ENCODE measurements around the gene ELFN1.

DNA sequence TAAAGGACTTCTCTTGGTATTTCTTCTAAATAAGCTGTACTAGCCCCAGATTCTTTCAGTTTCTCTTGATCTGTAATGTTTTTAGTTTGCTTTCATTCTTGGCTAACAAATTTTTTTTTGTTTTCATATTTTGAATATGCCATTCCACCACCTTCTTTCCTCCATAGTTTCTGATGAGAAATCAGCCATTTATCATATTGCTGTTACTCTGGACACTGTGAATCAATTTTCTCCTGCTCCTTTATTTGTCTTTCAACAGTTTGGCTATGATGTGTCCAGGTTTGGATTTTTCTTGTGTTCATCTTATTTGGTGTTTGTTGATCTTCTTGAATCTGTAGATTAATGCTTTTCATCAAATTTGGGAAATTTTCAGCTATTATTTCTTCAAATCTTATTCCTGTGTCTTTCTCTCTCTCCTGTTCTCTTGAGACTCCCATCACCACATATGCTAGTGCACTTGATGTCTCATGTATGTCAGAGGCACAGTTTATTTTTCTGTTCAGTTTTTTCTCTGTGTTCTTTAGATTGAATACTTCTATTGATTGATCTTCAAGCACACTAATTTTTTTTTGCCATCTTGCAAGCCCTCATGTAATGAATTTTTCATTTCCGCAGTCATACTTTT is 15.0 kb downstream of the ELFN1 start:
- TF ChIP-seq, protein P1, sequence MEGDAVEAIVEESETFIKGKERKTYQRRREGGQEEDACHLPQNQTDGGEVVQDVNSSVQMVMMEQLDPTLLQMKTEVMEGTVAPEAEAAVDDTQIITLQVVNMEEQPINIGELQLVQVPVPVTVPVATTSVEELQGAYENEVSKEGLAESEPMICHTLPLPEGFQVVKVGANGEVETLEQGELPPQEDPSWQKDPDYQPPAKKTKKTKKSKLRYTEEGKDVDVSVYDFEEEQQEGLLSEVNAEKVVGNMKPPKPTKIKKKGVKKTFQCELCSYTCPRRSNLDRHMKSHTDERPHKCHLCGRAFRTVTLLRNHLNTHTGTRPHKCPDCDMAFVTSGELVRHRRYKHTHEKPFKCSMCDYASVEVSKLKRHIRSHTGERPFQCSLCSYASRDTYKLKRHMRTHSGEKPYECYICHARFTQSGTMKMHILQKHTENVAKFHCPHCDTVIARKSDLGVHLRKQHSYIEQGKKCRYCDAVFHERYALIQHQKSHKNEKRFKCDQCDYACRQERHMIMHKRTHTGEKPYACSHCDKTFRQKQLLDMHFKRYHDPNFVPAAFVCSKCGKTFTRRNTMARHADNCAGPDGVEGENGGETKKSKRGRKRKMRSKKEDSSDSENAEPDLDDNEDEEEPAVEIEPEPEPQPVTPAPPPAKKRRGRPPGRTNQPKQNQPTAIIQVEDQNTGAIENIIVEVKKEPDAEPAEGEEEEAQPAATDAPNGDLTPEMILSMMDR (IDR thresholded peaks at IDR 0.05): no peak
- TF ChIP-seq POLR2A (IDR thresholded peaks at IDR 0.05): no peak
